Erythroblast (primary cell): ENCODE measurements around the gene DPP10.

Experiments used
- GATA1 ChIP-seq: IDR thresholded peaks from 2 replicates; pipeline ENCODE4 v1.6.1; 2011; ENCODE audit warnings: low read depth, mild to moderate bottlenecking, control low read depth, low read length, moderate library complexity
- POLR2A ChIP-seq: IDR thresholded peaks from 2 replicates; pipeline ENCODE4 v1.6.1; 2011; ENCODE audit warnings: mild to moderate bottlenecking, low read length

- no peak for TF ChIP-seq POLR2A
- no peak for TF ChIP-seq GATA1
These were observed 167.4 kb downstream of the DPP10 start for GRCh38 chr2:114609801-114610200.
